Heart right ventricle (tissue), 16 donors: ENCODE results near the gene GANAB. TPM values are rescaled to one million over a fixed set of nuclear protein-coding genes. Genes with fewer than 3 reads are reported as not detected.

ENCODE experiments used
- ATAC-seq, 8 donors: fragments of 200-7000 bp; cut with Tn5 transposase; one replicate each; pipeline ENCODE4 v1.9.1; 2020; ENCODE audit warnings: mild to moderate bottlenecking in 8 of 8, moderate library complexity in 8 of 8, moderate number of reproducible peaks in 1 of 8
- DNase-seq, 2 donors: peaks; one replicate each; pipeline ENCODE4 v3.0.0-alpha.2; 2020
- H3K27ac ChIP-seq, 10 donors: fragments of 200-600 bp; sonication (generic) in 2 of 10; one replicate each; pipeline versions ENCODE4 v1.5.0 to v1.8.0; 2020 to 2022; ENCODE audit warnings: mild to moderate bottlenecking in 3 of 10
- H3K27me3 ChIP-seq, 7 donors: fragments of 200-600 bp; one replicate each; pipeline ENCODE4 v1.8.0; 2021 to 2022; ENCODE audit warnings: mild to moderate bottlenecking in 2 of 7
- H3K36me3 ChIP-seq, 9 donors: fragments of 200-600 bp; sonication (generic) in 1 of 9; one replicate each; pipeline versions ENCODE4 v1.5.0 to v1.8.0; 2020 to 2022; ENCODE audit warnings: mild to moderate bottlenecking in 2 of 9
- H3K4me1 ChIP-seq, 9 donors: fragments of 200-600 bp; sonication (generic) in 1 of 9; one replicate each; pipeline versions ENCODE4 v1.5.0 to v1.8.0; 2020 to 2022; ENCODE audit warnings: mild to moderate bottlenecking in 4 of 9
- H3K4me3 ChIP-seq, 10 donors: fragments of 200-600 bp; sonication (generic) in 2 of 10; one replicate each; pipeline versions ENCODE4 v1.5.0 to v1.8.0; 2020 to 2022; ENCODE audit warnings: mild to moderate bottlenecking in 7 of 10, moderate library complexity in 2 of 10
- H3K9me3 ChIP-seq, 11 donors: fragments of 200-600 bp in 10 of 11; sonication (generic) in 2 of 11; one replicate each; pipeline versions ENCODE4 v1.5.0 to v1.8.0; 2013 to 2022; ENCODE audit warnings: mild to moderate bottlenecking in 2 of 11, control low read depth in 1 of 11, moderate library complexity in 1 of 11
- WGBS, 2 donors: extraction: QIAGEN DNeasy Blood & Tissue Kit; methylation state at CpG; one replicate each; pipeline ENCODE4 v1.1.7; 2013; ENCODE audit warnings: inconsistent platforms in 1 of 2; 5-methylcytosine and 5-hydroxymethylcytosine counted together
- intact Hi-C, 10 donors: fragments of 100-400 bp; cut with DNase I; formaldehyde crosslinking; loops; one replicate each; pipeline versions ENCODE4 v1.11.1 to v1.14.2; 2022
- polyA plus RNA-seq, 2 donors: library from polyadenylated mRNA; stranded (reverse); fragments of 200-250 nt; gene quantifications; one replicate each; pipeline ENCODE4 v1.2.3, GENCODE V29; 2013
- total RNA-seq, 10 donors: library from RNA; stranded (reverse); fragmentation: NEBNext Ultra II Directional in 3 of 10; extraction: Animal tissue kit (Norgen Biotek cat#: 25700) in 3 of 10; gene quantifications; one replicate each; pipeline versions ENCODE4 v1.2.1 to v1.2.4, GENCODE V29; 2021 to 2023
- TF ChIP-seq, protein P1 (sequence below), 9 donors: fragments of 200-600 bp; sonication (generic) in 2 of 9; IDR thresholded peaks; one replicate each; pipeline versions ENCODE4 v1.5.0 to v1.8.0; 2021 to 2022; ENCODE audit warnings: antibody characterized with exemption in 9 of 9, mild to moderate bottlenecking in 5 of 9, moderate library complexity in 1 of 9
- donor health status: Arrhythmogenic right ventricular cardiomyopathy.
- donor health status: ischemic (EF 13 %, LVEDD 7.1; RV severe dilation, severe dysfunction).
- donor health status: healthy with polysubstance abuse.
- donor health status: DM: no; HTN: yes; CAD: no.
- donor health status: DM: no; HTN: no; CAD: no.
- donor health status: ischemic (EF 25% LVEDD 6.9; RV normal size, moderate dysfunction).
- donor health status: ischemic (EF 25% LVEDD 5.7; RV mildly dilated, moderate dysfunction).
- donor health status: healthy.
- donor health status: DM: yes; HTN: yes; CAD: no.
- donor health status: Ischemic cardiomyopathy.
- donor health status: ischemic (EF 35%, LVEDD 5.7; RV mildly dilated, moderate dysfunction).
- donor health status: nonischemic (EF 11% LVEDD 7.7; RV severe dilation, severe dysfunction).
- donor health status: DM: yes; HTN: yes; CAD: no.
- donor health status: PGD.
- donor health status: ischemic (EF 29% LVEDD 5.4; RV normal size, mild dysfunction).
- donor health status: nonischemic (EF 23%, LVEDD 6.1; RV moderate dilation, normal function).

Gene GANAB
- total and polyA plus RNA-seq, 12 donors: 53.2 to 148 (median 92.3) TPM

- ATAC-seq: peak in 1 of 8 donors; percentile 2
- peaks cover 0 to 39% (median 17%) of the 10 kb centered on the region in 9 donors for H3K36me3 ChIP-seq
- 53 to 60% methylated on average over 1 of the region's 1 CpG for WGBS, 2 donors
- intact Hi-C loops: no loop called here
- H3K4me3 ChIP-seq: peak overlapping the region in 9 of 10 donors; percentile 6 to 51 (median 36)
- TF ChIP-seq, protein P1, sequence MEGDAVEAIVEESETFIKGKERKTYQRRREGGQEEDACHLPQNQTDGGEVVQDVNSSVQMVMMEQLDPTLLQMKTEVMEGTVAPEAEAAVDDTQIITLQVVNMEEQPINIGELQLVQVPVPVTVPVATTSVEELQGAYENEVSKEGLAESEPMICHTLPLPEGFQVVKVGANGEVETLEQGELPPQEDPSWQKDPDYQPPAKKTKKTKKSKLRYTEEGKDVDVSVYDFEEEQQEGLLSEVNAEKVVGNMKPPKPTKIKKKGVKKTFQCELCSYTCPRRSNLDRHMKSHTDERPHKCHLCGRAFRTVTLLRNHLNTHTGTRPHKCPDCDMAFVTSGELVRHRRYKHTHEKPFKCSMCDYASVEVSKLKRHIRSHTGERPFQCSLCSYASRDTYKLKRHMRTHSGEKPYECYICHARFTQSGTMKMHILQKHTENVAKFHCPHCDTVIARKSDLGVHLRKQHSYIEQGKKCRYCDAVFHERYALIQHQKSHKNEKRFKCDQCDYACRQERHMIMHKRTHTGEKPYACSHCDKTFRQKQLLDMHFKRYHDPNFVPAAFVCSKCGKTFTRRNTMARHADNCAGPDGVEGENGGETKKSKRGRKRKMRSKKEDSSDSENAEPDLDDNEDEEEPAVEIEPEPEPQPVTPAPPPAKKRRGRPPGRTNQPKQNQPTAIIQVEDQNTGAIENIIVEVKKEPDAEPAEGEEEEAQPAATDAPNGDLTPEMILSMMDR (IDR thresholded peaks at IDR 0.05): no peak
- DNase-seq: no peak
- peaks cover 0 to 15% (median 0%) of the 10 kb centered on the region in 7 donors for H3K27me3 ChIP-seq
- no peaks in the 10 kb centered on the region for H3K9me3 ChIP-seq
- H3K27ac ChIP-seq: peak overlapping the region in 7 of 10 donors; percentile 30 to 81 (median 71)
- peaks cover 0 to 33% (median 17%) of the 10 kb centered on the region in 9 donors for H3K4me1 ChIP-seq
These were observed 42.1 kb upstream of the GANAB start for GRCh38 chr11:62688491-62688890.

- Histone ChIP-seq H3K27me3 (peaks cover 0 to 15% (median 0%) of the 10 kb centered on the region in 7 donors), H3K9me3 (no peaks in the 10 kb centered on the region), H3K36me3 (peaks cover 0 to 31% (median 11%) of the 10 kb centered on the region in 9 donors), H3K27ac (peak overlapping the region in 5 of 10 donors; percentile 51 to 81 (median 71)), H3K4me1 (peaks cover 0 to 33% (median 17%) of the 10 kb centered on the region in 9 donors), H3K4me3 (peak overlapping the region; percentile 6 to 51 (median 36))
- peak in 3 of 8 donors; percentile 32 to 67 (median 36) for ATAC-seq
- intact Hi-C loops: no loop called here
- TF ChIP-seq, protein P1 (IDR thresholded peaks at IDR 0.05): no peak
- 34 to 43% methylated on average over 69 to 73 of the region's 74 CpGs for WGBS, 2 donors
- no peak for DNase-seq
These were observed 41.3 kb upstream of the GANAB start for GRCh38 chr11:62687508-62688396.

DNA sequence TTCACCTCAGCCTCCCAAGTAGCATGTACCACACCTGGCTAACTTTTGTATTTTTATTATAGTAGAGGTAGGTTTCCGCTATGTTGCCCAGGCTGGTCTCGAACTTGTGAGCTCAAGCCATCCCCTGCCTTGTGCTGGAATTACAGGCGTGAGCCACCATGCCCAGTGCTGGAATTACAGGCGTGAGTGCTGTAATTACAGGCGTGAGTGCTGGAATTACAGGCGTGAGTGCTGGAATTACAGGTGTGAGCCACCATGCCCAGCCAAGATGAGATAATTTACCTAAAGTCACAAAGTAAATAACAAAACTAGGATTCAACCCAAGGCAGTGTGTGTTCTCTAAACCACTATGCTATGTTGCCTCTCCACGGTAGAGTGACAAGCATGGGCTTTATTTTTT is 36.1 kb upstream of the GANAB start:
- DNase-seq: no peak
- WGBS, 2 donors: 93 to 97% methylated on average over 7 of the region's 7 CpGs
- intact Hi-C loops: no loop called here
- H3K36me3 ChIP-seq: peaks cover 0 to 7% (median 4%) of the 10 kb centered on the region in 9 donors
- TF ChIP-seq, protein P1 (IDR thresholded peaks at IDR 0.05): no peak
- no peak for ATAC-seq
- H3K9me3 ChIP-seq: no peaks in the 10 kb centered on the region
- peaks cover 0 to 7% (median 0%) of the 10 kb centered on the region in 7 donors for H3K27me3 ChIP-seq
- no peak overlapping the region for H3K27ac ChIP-seq
- H3K4me1 ChIP-seq: peaks cover 8 to 31% (median 26%) of the 10 kb centered on the region in 9 donors
- H3K4me3 ChIP-seq: no peak overlapping the region

GRCh38 chr11:62680825-62681240 is 34.4 kb upstream of the GANAB start:
- peaks cover 0 to 24% (median 17%) of the 10 kb centered on the region in 9 donors for H3K36me3 ChIP-seq
- peaks cover 8 to 43% (median 33%) of the 10 kb centered on the region in 9 donors for H3K4me1 ChIP-seq
- H3K9me3 ChIP-seq: no peaks in the 10 kb centered on the region
- H3K4me3 ChIP-seq: no peak overlapping the region
- peak in 1 of 2 donors; percentile 62 for DNase-seq
- ATAC-seq: peak; percentile 35 to 77 (median 70)
- H3K27ac ChIP-seq: peak overlapping the region in 8 of 10 donors; percentile 1 to 97 (median 36)
- 40% methylated on average over 4 of the region's 4 CpGs for WGBS, 2 donors
- intact Hi-C loops: loop anchor here in 1 of 10 donors (2.0 kb wide), 1 partner anchor 14 kb away; no protein-coding TSS in a partner anchor
- TF ChIP-seq, protein P1 (IDR thresholded peaks at IDR 0.05): peak; percentile 42 to 68 (median 56)
- no peaks in the 10 kb centered on the region for H3K27me3 ChIP-seq
